SK-N-MC (cell line): ENCODE measurements around the gene PTAFR.

ENCODE experiments used
- DNase-seq: peaks from one replicate; pipeline ENCODE4 v3.0.0-alpha.2; 2011; ENCODE audit warnings: low read depth, low spot score
- H3K27ac ChIP-seq: fragments of 200-600 bp; sonication (generic); 2 replicates; pipeline ENCODE4 v1.5.1; 2016; ENCODE audit warnings: mixed run types
- H3K36me3 ChIP-seq: fragments of 200-600 bp; sonication (generic); 2 replicates; pipeline ENCODE4 v1.6.1; 2017; ENCODE audit warnings: antibody characterized with exemption, low read length, mixed read lengths; ENCODE audit not compliant: insufficient read depth
- H3K4me3 ChIP-seq: fragments of 200-600 bp; sonication (generic); 2 replicates; pipeline ENCODE4 v1.5.1; 2016
- H3K9ac ChIP-seq: fragments of 200-600 bp; sonication (generic); 2 replicates; pipeline ENCODE4 v1.8.0; 2017; ENCODE audit warnings: mixed run types, mixed read lengths; ENCODE audit not compliant: insufficient read length
- H3K9me3 ChIP-seq: fragments of 200-600 bp; sonication (generic); 2 replicates; pipeline ENCODE4 v1.6.1; 2017; ENCODE audit warnings: low read depth, mild to moderate bottlenecking, antibody characterized with exemption, low read length, moderate library complexity, mixed read lengths
- EZH2 ChIP-seq: fragments of 200-600 bp; sonication (generic); IDR thresholded peaks from one replicate; pipeline ENCODE4 v1.6.1; 2017; ENCODE audit warnings: antibody characterized with exemption
- FOXP2 ChIP-seq: optimal IDR thresholded peaks from 2 replicates; pipeline ENCODE3; 2011; ENCODE audit warnings: mild to moderate bottlenecking, moderate library complexity; ENCODE audit not compliant: insufficient read depth; ENCODE audit errors: extremely low read length, control extremely low read depth
- POLR2AphosphoS5 ChIP-seq: IDR thresholded peaks from 2 replicates; pipeline ENCODE4 v1.6.1; 2012; ENCODE audit warnings: mild to moderate bottlenecking, low read depth, low read length, borderline replicate concordance

Gene PTAFR

DNA sequence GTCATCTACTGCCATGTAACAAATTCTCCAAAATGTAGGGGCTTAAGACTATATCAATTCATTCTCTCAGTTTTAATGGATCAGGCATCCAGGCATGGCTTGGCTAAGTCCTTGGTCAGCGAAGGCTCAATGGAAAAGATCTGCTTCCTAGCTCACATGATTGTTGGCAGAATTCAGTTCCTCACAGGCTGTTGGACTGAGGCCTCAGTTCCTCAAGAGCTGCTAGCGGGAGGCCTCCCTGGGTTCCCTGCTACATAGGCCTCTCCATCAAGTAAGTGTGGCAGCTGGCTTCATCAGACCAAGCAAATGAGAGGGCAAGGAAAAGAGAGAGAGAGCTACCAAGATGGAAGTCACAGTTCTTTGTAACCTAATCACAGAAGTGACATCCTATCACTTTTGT, 68.5 kb downstream of the PTAFR start:
- no peak overlapping the region for H3K27ac ChIP-seq
- no peaks in the 10 kb centered on the region for H3K36me3 ChIP-seq
- H3K9me3 ChIP-seq: no peaks in the 10 kb centered on the region
- TF ChIP-seq POLR2AphosphoS5 (no peak), FOXP2 (no peak), EZH2 (no peak)
- DNase-seq: no peak
- H3K4me3 ChIP-seq: no peak overlapping the region
- H3K9ac ChIP-seq: no peak overlapping the region

DNA sequence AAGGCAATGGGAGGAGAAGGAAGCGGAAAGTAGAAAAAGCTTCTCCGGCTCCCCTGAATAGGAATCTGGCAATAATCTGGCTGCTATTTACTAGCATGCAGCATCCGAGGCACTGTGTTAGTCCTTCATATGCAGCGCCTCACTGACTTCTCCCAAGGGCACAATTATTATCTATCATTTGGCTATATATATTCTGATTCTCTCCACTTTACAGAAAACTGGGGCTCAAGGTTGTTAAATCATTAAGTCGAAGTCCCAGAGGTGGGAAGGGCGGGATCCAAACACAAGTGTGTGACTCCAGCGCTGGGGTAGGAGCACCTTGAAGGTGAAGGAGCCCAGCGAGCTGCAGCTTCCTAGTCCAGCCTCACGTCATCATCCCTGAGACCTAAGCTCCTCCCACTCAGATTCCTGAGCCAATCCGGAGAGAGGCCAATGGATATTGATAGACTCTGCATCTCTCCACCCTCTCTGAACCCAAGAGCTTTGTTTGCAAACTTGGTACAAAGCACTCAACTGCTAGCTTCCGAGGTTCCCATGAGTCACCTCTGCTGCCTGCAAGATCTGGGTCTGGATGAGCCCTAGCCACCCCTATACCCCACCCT, 71.5 kb downstream of the PTAFR start:
- Histone ChIP-seq H3K9ac (no peak overlapping the region), H3K9me3 (no peaks in the 10 kb centered on the region), H3K27ac (no peak overlapping the region), H3K36me3 (no peaks in the 10 kb centered on the region), H3K4me3 (peak overlapping the region; percentile 62)
- DNase-seq: no peak
- TF ChIP-seq POLR2AphosphoS5 (peak; percentile 38; the same call in 1 of the 2 replicates), EZH2 (no peak)

DNA sequence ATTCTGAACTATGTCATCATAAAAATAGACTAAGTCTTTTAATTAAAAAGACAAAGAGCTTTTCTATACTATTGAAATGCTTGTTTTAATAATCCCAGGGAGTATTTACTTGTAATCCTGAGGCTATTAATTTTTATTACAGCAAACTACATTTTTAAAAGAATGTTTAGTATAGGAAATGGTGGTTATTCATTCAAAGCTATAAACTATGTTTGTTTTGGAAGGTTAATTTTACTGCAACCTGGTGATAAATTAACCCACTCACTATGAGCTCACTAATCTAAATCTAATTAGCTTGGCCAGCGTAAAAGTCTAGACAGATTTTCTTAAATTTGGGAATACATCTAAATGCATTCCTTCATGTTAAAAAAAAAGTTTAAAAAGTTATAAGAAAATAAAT, 74.3 kb downstream of the PTAFR start:
- Histone ChIP-seq H3K36me3 (no peaks in the 10 kb centered on the region), H3K4me3 (no peak overlapping the region), H3K9me3 (no peaks in the 10 kb centered on the region), H3K27ac (no peak overlapping the region), H3K9ac (no peak overlapping the region)
- no peak for DNase-seq
- no peak for TF ChIP-seq POLR2AphosphoS5
- TF ChIP-seq EZH2: no peak
- no peak for TF ChIP-seq FOXP2

DNA sequence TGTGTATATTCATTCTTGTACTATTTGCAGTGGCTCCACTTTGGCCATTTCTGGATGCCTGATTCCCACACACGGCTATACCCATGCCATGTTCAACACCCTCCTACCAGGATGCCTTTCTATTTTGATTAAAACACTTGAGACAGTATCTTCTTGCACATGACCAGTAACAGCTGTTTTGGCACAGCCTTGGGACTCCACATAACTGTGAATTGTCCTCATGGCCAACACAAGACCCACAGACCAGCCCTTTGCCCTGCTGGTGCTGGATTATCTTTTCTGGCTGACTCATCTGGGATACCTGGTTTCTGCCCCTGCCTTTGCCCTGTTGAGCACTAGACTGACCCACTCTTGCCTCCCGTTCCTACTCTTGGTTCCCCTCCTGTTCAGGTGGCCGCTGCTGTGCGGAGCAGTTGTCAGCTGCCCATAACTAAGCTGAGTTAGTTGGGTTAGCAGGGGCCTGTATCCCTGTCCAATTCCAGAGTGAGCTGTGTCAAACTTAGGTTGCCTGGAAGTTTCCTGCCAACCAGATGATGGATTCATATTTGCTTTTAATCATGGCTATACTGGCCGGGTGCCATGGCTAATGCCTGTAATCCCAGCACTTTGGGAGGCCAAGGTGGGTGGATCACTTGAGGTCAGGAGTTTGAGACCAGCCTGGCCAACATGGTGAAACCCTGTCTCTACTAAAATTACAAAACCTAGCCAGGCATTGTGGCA, 77.3 kb downstream of the PTAFR start:
- Histone ChIP-seq H3K9ac (no peak overlapping the region), H3K36me3 (no peaks in the 10 kb centered on the region), H3K9me3 (no peaks in the 10 kb centered on the region), H3K4me3 (no peak overlapping the region), H3K27ac (no peak overlapping the region)
- DNase-seq: no peak
- TF ChIP-seq FOXP2 (no peak), EZH2 (no peak)
